Left forelimb (tissue), 1 donor: ENCODE results near the gene NPAS3.

Source experiments
- DNase-seq: peaks from one replicate; pipeline ENCODE4 v3.0.0-alpha.2; 2018; ENCODE audit warnings: low spot score

Gene NPAS3

GRCh38 chr14:32938719-32939253 is at the start of gene NPAS3:
Gene NPAS3, plus strand, starts transcription at chr14:32938879.
- DNase-seq, result no peak

GRCh38 chr14:32896979-32897697 is 41.5 kb upstream of the NPAS3 start:
- DNase-seq, result no peak

GRCh38 chr14:32897698-32898064 is 41.0 kb upstream of the NPAS3 start:
- DNase-seq, result no peak

- no peak for DNase-seq
These were observed 39.8 kb upstream of the NPAS3 start for GRCh38 chr14:32898876-32899275.

- no peak for DNase-seq
These were observed 38.1 kb upstream of the NPAS3 start for GRCh38 chr14:32900547-32900946.

- no peak for DNase-seq
These were observed 33.7 kb upstream of the NPAS3 start for GRCh38 chr14:32905013-32905412.

GRCh38 chr14:32906672-32907071 is 32.0 kb upstream of the NPAS3 start:
- no peak for DNase-seq

GRCh38 chr14:32908196-32909084 is 30.2 kb upstream of the NPAS3 start:
- no peak for DNase-seq

GRCh38 chr14:32913725-32914124 is 25.0 kb upstream of the NPAS3 start:
- no peak for DNase-seq

GRCh38 chr14:32914391-32914790 is 24.3 kb upstream of the NPAS3 start:
- no peak for DNase-seq

- no peak for DNase-seq
These were observed 17.9 kb upstream of the NPAS3 start for GRCh38 chr14:32920696-32921276.

- no peak for DNase-seq
These were observed 13.2 kb upstream of the NPAS3 start for GRCh38 chr14:32925439-32925838.

GRCh38 chr14:32932302-32932913 is 6.3 kb upstream of the NPAS3 start:
- DNase-seq, result no peak

GRCh38 chr14:32932914-32933628 is 5.6 kb upstream of the NPAS3 start:
- DNase-seq, result peak; percentile 75

- no peak for DNase-seq
These were observed 5.0 kb upstream of the NPAS3 start for GRCh38 chr14:32933629-32934072.

GRCh38 chr14:32934073-32934880 is 4.4 kb upstream of the NPAS3 start:
- peak; percentile 84 for DNase-seq

GRCh38 chr14:32934881-32935633 is 3.6 kb upstream of the NPAS3 start:
- DNase-seq, result peak; percentile 65

- peak; percentile 91 for DNase-seq
These were observed 781 bp downstream of the NPAS3 start for GRCh38 chr14:32939254-32940065.

GRCh38 chr14:32940066-32940651 is 1.5 kb downstream of the NPAS3 start:
- DNase-seq, result no peak
